ENCODE measurements around the gene CHPT1. TPM values are rescaled to one million over a fixed set of nuclear protein-coding genes. Genes with fewer than 3 reads are reported as not detected.

Gene CHPT1
- total RNA-seq, 1 donor from 2014 or later = 18.3 TPM

DNA sequence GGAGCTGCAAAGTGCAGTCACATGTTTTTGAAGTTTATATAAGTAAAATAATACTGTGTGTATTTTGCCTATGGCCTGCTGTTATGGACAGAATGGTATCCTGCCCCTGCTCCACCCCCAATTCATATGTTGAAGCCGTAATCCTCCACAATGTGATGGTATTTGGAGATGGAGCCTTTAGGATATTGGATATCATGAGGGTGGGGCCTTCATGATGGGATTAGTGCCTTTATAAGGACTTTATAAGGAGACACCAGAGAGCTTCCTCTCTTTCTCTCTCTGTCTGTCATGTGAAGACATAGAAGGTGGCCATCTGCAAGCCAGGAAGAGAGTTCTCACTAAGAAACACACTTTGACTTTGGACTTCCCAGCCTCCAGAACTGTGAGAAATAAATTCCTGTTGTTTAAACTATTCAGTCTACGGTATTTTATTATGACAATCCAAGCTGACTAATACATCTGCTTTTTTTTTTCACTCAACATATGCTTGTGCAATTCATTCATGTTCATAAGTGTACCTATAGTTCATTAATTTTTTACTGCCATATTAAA lies 3.1 kb upstream of the CHPT1 start:
- H3K4me1 Mint-ChIP-seq (ENCODE audit: low read depth) = peaks cover 16% of the 10 kb centered on the region
- H3K27ac Mint-ChIP-seq = no peak overlapping the region
- intact Hi-C loops (cut with micrococcal nuclease) = loop anchor here (10.0 kb wide), 1 partner anchor 370 kb away; the partner anchor contains the start of gene WASHC3
- H3K9me3 Mint-ChIP-seq = no peaks in the 10 kb centered on the region
- no peak for DNase-seq (ENCODE audit: low spot score)
- H3K4me3 Mint-ChIP-seq (ENCODE audit: low read depth) = no peak overlapping the region
- H3K27me3 Mint-ChIP-seq (ENCODE audit: low read depth) = peaks cover 10% of the 10 kb centered on the region
- no peaks in the 10 kb centered on the region for H3K36me3 Mint-ChIP-seq (ENCODE audit: low read depth)

DNA sequence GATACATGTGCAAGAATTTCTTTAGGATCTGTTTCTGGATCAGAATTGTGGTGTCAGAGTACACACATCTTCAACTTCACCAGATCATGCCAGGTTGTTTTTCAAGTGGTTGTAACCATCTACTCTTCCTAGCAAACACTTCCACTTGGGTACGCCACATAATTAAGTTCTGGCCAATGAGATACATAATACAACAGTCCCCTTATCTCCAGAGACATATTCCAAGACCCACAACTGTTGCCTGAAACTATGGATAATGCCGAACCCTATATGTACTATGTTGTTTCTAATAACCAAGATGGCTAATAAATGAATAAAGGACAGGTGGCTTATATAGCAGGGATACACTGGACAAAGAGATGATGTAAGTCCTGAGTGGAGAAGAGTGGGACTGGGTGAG lies 2.5 kb upstream of the CHPT1 start:
- H3K4me3 Mint-ChIP-seq (ENCODE audit: low read depth) = no peak overlapping the region
- H3K9me3 Mint-ChIP-seq = no peaks in the 10 kb centered on the region
- no peak for DNase-seq (ENCODE audit: low spot score)
- H3K36me3 Mint-ChIP-seq (ENCODE audit: low read depth) = no peaks in the 10 kb centered on the region
- peaks cover 19% of the 10 kb centered on the region for H3K4me1 Mint-ChIP-seq (ENCODE audit: low read depth)
- H3K27me3 Mint-ChIP-seq (ENCODE audit: low read depth) = peaks cover 10% of the 10 kb centered on the region
- H3K27ac Mint-ChIP-seq = no peak overlapping the region
- intact Hi-C loops (cut with micrococcal nuclease) = loop anchor here (5.0 to 10.0 kb wide), 2 partner anchors 137 to 370 kb away; partner anchors contain the start of genes GNPTAB and WASHC3

DNA sequence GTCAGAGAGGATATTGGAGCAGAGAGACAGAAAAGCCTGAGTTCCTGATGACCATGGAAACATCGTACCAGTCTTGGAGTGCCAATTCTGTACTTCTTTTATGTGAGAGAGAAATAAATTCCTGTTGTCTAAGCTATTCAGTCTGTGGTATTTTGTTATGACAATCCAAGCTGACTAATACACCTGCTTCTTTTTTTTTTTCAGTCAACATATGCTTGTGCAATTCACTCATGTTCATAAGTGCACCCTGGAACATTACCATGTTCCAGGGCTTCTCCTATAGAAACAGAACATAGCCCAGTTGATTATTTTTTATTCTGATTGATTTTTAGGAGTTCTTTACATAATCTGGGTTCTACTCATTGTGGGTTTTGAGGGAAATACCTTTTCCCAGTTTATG lies 1.7 kb upstream of the CHPT1 start:
- intact Hi-C loops (cut with micrococcal nuclease) = loop anchor here (2.0 to 10.0 kb wide), 3 partner anchors 137 to 369 kb away; partner anchors contain the start of genes GNPTAB and WASHC3
- Mint-ChIP-seq H3K9me3 (no peaks in the 10 kb centered on the region), H3K27me3 (ENCODE audit: low read depth) (peaks cover 5% of the 10 kb centered on the region), H3K4me1 (ENCODE audit: low read depth) (peaks cover 19% of the 10 kb centered on the region), H3K36me3 (ENCODE audit: low read depth) (no peaks in the 10 kb centered on the region), H3K4me3 (ENCODE audit: low read depth) (no peak overlapping the region), H3K27ac (no peak overlapping the region)
- no peak for DNase-seq (ENCODE audit: low spot score)

DNA sequence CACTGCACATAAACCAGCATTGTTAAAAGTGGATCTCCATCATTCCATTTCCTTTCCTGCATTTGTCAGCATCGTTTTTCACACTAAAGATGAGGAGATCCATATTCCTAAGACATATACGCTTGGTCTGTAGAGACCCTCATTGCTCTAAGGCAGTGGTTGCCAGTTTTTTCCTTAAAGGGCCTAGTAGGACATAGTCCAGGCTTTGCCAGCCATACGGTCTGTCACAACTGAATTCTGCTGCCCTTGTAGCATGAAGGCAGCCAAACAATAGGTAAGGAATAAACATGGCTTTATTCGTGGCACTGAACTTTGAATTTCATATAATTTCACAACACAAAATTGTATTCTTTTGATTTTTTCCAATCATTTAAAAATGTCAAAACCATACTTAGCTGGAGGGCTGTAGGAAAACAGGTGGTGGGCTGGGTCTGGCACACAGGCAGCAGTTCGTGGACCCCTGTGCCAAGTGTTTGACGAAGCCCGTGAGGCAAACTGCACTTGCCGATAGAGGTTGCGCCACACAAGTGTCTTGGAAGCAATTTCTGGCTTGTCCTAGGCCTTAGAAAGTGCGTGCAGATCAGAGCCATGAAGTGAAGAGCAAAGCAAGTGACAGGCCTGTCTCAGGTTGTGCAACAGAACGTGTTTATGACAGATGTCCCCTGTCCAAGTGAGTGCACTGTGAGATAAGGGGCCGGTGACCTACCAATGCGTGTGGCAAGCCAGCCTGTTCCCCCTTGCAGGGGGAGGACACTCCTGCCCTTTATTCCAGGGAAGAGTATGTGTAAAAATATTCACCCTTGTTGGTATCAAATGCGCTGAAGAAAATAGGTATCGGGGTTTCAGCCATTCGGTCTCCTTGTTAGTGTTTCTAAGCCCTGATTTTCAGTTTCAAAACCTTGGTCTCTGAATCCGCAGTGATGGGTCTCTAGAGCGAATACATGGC lies 916 bp upstream of the CHPT1 start:
- peaks cover 6% of the 10 kb centered on the region for H3K27me3 Mint-ChIP-seq (ENCODE audit: low read depth)
- peak overlapping the region; percentile 55 for H3K27ac Mint-ChIP-seq
- H3K4me3 Mint-ChIP-seq (ENCODE audit: low read depth) = peak overlapping the region; percentile 85
- no peaks in the 10 kb centered on the region for H3K9me3 Mint-ChIP-seq
- intact Hi-C loops (cut with micrococcal nuclease) = loop anchor here (2.0 to 10.0 kb wide), 3 partner anchors 136 to 368 kb away; partner anchors contain the start of genes GNPTAB and WASHC3
- peaks cover 19% of the 10 kb centered on the region for H3K4me1 Mint-ChIP-seq (ENCODE audit: low read depth)
- no peaks in the 10 kb centered on the region for H3K36me3 Mint-ChIP-seq (ENCODE audit: low read depth)
- no peak for DNase-seq (ENCODE audit: low spot score)

DNA sequence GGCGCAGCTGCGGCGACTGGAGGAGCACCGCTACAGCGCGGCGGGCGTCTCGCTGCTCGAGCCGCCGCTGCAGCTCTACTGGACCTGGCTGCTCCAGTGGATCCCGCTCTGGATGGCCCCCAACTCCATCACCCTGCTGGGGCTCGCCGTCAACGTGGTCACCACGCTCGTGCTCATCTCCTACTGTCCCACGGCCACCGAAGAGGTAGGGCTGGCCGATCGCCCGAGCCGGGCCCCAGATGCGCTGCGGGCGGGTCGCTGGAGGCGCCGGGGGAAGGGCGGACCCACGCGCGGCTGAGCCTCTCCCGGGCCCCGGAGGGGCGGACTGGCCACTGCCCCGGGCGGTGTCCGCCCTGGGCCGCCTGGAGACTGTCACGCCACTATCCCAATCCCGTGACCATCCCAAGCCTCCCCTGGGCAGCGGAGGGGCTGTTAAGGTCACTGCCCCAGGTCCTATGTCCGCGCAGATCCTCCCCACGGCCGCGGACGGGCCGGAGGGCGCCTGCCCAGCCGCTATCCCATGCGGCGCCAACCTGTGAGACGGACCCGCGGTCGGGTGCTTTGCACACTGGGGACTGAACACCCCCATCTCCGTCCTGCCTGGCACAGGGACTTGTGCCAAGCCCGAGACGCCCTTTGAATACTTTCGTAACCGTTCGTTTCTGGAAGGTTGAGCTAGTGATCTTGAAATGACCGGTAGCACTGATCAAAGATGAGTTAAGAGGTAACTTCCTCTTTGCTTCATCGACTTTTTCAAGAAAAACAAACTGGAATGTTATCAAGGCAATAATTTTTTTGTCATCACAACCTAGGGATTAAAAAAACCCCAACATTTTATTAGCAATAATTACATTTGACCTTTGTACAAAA lies 725 bp downstream of the CHPT1 start:
- H3K4me3 Mint-ChIP-seq (ENCODE audit: low read depth) = peak overlapping the region; percentile 87

DNA sequence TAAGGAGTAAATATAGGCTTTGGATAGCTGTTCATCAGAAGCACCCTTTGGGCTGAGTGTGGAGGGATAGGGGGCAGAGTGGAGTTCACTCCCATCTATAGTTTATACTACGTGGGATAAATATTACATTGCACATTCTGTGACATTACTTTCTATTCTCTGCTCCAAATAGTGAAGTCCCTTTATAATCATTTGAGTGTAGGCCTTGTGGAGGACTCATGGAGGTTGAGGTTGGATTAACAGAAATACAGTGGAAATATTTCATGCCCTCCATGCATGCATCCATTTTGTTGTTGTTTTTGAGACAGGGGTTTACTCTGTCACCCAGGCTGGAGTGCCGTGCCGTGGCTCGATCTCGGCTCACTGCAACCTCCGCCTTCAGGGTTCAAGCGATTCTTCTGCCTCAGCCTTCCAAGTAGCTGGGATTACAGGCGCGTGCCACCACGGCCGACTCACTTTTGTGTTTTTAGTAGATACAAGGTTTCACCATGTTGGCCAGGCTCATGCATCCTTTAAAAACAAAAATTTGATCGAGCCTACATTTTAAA lies 1.4 kb downstream of the CHPT1 start:
- Mint-ChIP-seq H3K9me3 (no peaks in the 10 kb centered on the region), H3K4me1 (ENCODE audit: low read depth) (peaks cover 19% of the 10 kb centered on the region), H3K27ac (peak overlapping the region; percentile 69)

More for the DNA sequence above, 725 bp downstream of the CHPT1 start:
- Mint-ChIP-seq H3K9me3 (no peaks in the 10 kb centered on the region), H3K27me3 (ENCODE audit: low read depth) (peaks cover 6% of the 10 kb centered on the region), H3K4me1 (ENCODE audit: low read depth) (peaks cover 19% of the 10 kb centered on the region), H3K27ac (peak overlapping the region; percentile 73), H3K36me3 (ENCODE audit: low read depth) (no peaks in the 10 kb centered on the region)
- intact Hi-C loops (cut with micrococcal nuclease) = loop anchor here (2.0 to 10.0 kb wide), 3 partner anchors 134 to 367 kb away; partner anchors contain the start of genes GNPTAB and WASHC3
- peak; percentile 21 for DNase-seq (ENCODE audit: low spot score)

DNA sequence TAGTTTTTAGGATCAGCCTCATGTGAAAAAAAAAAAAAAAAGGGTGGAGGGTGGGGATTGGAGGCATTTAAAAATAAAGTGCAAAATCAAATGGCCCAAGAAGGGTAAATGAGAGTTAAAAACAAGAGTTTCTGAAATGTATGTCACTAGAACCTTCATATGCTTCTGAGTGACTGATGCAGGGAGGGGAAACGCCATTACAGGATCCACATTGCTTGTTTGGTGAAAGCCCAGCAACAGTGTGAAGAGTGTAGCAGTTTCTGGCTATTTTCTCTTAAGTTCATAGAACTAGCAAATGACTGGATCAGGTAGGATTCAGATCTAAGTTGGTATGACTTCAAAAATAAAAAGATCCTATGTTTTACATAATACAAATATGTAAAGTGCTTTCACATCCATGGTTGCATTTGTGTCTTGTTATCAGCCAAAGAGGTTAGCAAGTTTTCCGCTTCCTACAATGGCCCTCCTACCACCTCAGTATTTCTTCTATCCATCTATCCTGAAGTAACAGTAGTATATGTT lies 2.9 kb downstream of the CHPT1 start:
- no peaks in the 10 kb centered on the region for H3K36me3 Mint-ChIP-seq (ENCODE audit: low read depth)
- no peak for DNase-seq (ENCODE audit: low spot score)
- intact Hi-C loops (cut with micrococcal nuclease) = no loop called here
- H3K27me3 Mint-ChIP-seq (ENCODE audit: low read depth) = peaks cover 6% of the 10 kb centered on the region
- H3K27ac Mint-ChIP-seq = no peak overlapping the region
- no peaks in the 10 kb centered on the region for H3K9me3 Mint-ChIP-seq
- no peak overlapping the region for H3K4me3 Mint-ChIP-seq (ENCODE audit: low read depth)
- H3K4me1 Mint-ChIP-seq (ENCODE audit: low read depth) = peaks cover 19% of the 10 kb centered on the region

More for the DNA sequence above, 1.4 kb downstream of the CHPT1 start:
- peaks cover 6% of the 10 kb centered on the region for H3K27me3 Mint-ChIP-seq (ENCODE audit: low read depth)
- no peak for DNase-seq (ENCODE audit: low spot score)
- H3K36me3 Mint-ChIP-seq (ENCODE audit: low read depth) = no peaks in the 10 kb centered on the region
- intact Hi-C loops (cut with micrococcal nuclease) = loop anchor here (5.0 to 10.0 kb wide), 2 partner anchors 133 to 366 kb away; partner anchors contain the start of genes GNPTAB and WASHC3
- peak overlapping the region; percentile 87 for H3K4me3 Mint-ChIP-seq (ENCODE audit: low read depth)

DNA sequence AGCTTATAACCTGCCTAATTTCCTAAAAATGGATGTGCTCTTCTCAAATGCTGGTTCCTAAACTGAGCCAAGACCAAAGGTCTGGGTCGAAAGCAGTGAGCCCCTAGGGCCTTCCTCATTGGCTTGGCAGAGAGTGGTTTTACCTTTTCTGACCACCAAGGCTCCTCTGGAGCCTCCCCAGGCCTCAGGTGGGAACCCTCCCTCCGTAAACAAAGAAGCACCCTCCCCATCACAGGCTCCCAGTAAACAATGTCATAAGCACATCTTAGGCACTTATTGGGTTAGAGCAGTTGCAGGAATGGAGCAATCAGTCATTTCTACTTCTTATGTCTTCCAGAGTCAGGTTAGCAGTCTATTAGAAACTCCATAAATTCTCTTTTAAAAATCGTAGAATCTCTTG lies 6.0 kb downstream of the CHPT1 start:
- Mint-ChIP-seq H3K27me3 (ENCODE audit: low read depth) (peaks cover 2% of the 10 kb centered on the region), H3K4me1 (ENCODE audit: low read depth) (peaks cover 15% of the 10 kb centered on the region), H3K36me3 (ENCODE audit: low read depth) (no peaks in the 10 kb centered on the region), H3K4me3 (ENCODE audit: low read depth) (no peak overlapping the region), H3K9me3 (no peaks in the 10 kb centered on the region), H3K27ac (no peak overlapping the region)
- no peak for DNase-seq (ENCODE audit: low spot score)
- intact Hi-C loops (cut with micrococcal nuclease) = no loop called here

DNA sequence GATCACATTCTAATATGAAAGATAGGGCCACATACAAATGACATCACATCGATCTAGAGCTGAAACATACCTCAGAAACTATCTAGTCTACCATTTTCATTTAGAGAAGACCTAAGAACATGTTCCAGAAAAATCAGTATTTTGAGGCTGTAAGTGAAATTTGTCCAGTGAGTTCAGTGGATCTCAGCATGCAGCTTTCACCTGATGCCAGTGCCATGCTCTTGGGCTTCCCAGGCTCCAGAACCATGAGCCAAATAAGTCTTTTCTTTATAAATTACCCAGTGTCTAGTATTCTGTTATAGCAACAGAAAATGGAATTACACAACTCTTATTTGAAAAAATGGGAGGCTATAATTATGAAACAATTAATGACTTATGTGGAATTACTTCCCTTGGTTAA lies 9.0 kb downstream of the CHPT1 start:
- Mint-ChIP-seq H3K4me1 (ENCODE audit: low read depth) (peaks cover 17% of the 10 kb centered on the region), H3K27ac (no peak overlapping the region), H3K36me3 (ENCODE audit: low read depth) (no peaks in the 10 kb centered on the region), H3K27me3 (ENCODE audit: low read depth) (no peaks in the 10 kb centered on the region), H3K4me3 (ENCODE audit: low read depth) (no peak overlapping the region), H3K9me3 (no peaks in the 10 kb centered on the region)
- no peak for DNase-seq (ENCODE audit: low spot score)
- intact Hi-C loops (cut with micrococcal nuclease) = no loop called here

DNA sequence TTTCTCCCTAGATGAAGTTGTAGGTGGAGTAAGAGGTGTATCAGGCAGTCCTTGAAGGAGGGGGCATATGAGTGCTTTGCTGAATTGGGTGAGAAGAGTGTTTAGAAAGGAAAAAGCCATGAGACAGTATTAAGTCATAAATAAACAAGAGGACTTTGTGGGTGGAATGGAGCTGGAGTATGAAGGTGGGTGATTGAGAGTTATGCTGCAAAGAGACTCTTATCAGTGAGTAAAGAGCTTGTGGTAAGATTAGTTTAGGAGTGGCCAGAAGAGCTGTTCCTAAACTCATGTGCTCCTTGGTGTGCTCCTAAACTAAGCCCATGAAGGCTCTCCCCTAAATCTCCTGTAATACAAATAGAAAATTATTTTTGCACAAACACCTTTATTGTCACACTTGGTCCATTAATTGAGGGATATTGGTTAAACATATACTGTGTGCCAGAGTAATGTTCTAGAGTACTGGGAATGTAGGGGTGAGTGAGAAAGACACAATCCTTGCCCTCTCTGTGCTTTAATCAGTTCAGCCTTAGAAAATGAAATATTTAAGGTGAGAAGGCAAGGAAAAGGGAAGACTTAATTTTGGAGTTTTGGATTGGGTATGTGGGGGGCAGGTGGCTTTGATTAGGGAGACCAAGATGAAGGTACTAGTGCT lies 9.8 kb downstream of the CHPT1 start:
- no peak for DNase-seq (ENCODE audit: low spot score)
- Mint-ChIP-seq H3K9me3 (no peaks in the 10 kb centered on the region), H3K27ac (no peak overlapping the region), H3K36me3 (ENCODE audit: low read depth) (no peaks in the 10 kb centered on the region), H3K27me3 (ENCODE audit: low read depth) (no peaks in the 10 kb centered on the region), H3K4me3 (ENCODE audit: low read depth) (no peak overlapping the region), H3K4me1 (ENCODE audit: low read depth) (peaks cover 17% of the 10 kb centered on the region)
- intact Hi-C loops (cut with micrococcal nuclease) = no loop called here

DNA sequence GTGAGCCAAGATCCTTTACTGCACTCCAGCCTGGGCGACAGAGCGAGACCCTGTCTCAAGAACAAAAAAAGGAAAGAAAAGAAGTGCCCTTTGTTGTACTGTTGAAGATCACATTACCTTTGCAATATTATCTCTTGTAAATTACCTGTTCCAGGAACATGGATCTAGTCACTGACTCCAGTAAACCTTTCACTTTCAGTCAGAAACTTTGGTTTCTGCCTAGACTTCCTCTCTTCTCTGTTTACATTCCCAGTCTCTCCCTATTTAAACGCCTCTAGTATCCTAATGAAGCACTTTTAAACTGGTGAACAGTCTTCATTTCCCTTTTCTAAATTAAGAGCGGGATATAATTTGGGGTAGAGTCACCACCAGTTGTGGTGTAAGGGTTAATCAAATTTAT lies 12.8 kb downstream of the CHPT1 start:
- H3K27me3 Mint-ChIP-seq (ENCODE audit: low read depth) = no peaks in the 10 kb centered on the region

More for the DNA sequence above, 12.8 kb downstream of the CHPT1 start:
- no peak for DNase-seq (ENCODE audit: low spot score)
- intact Hi-C loops (cut with micrococcal nuclease) = no loop called here
- Mint-ChIP-seq H3K4me3 (ENCODE audit: low read depth) (no peak overlapping the region), H3K27ac (no peak overlapping the region), H3K36me3 (ENCODE audit: low read depth) (no peaks in the 10 kb centered on the region), H3K9me3 (no peaks in the 10 kb centered on the region), H3K4me1 (ENCODE audit: low read depth) (peaks cover 17% of the 10 kb centered on the region)

Data from activated T-helper 2 cell treated with anti-CD3 and anti-CD28 coated beads, Interferon-gamma antibody, Interleukin-2, Interleukin-4, amounts not matched to agents 10 μg/mL and 5 μg/mL and 100 μg/mL, durations not matched to agents 14 hours and 24 hours and 36 hours (primary cell).